Effector memory CD4-positive, alpha-beta T cell (primary cell): ENCODE results near the gene BMPER.

Experiments used
- DNase-seq, 3 donors: peaks; one replicate each; pipeline ENCODE4 v3.0.0-alpha.2; 2020
- H3K27ac ChIP-seq: 2 replicates; pipeline ENCODE4 v1.7.0; 2013; ENCODE audit warnings: mild to moderate bottlenecking, low read length, moderate library complexity; ENCODE audit not compliant: insufficient read depth, poor library complexity, severe bottlenecking
- H3K27me3 ChIP-seq: replicated peaks from 2 replicates; pipeline ENCODE4 v1.7.0; 2013; ENCODE audit warnings: mild to moderate bottlenecking, low read length; ENCODE audit not compliant: insufficient read depth, control insufficient read depth, poor library complexity, severe bottlenecking
- H3K36me3 ChIP-seq: 2 replicates; pipeline ENCODE4 v1.7.0; 2013; ENCODE audit warnings: mild to moderate bottlenecking, low read length, moderate library complexity; ENCODE audit not compliant: control insufficient read depth, insufficient read depth
- H3K4me1 ChIP-seq: 2 replicates; pipeline ENCODE4 v1.7.0; 2013; ENCODE audit warnings: low read length, mild to moderate bottlenecking; ENCODE audit not compliant: control insufficient read depth, insufficient read depth, poor library complexity, severe bottlenecking
- H3K4me3 ChIP-seq: 2 replicates; pipeline ENCODE4 v1.7.0; 2013; ENCODE audit warnings: low read length, low read depth, mild to moderate bottlenecking; ENCODE audit not compliant: insufficient read depth, poor library complexity, severe bottlenecking
- H3K9me3 ChIP-seq: 2 replicates; pipeline ENCODE4 v1.7.0; 2013; ENCODE audit warnings: mild to moderate bottlenecking, low read length, moderate library complexity; ENCODE audit not compliant: control insufficient read depth

BMPER gene

DNA sequence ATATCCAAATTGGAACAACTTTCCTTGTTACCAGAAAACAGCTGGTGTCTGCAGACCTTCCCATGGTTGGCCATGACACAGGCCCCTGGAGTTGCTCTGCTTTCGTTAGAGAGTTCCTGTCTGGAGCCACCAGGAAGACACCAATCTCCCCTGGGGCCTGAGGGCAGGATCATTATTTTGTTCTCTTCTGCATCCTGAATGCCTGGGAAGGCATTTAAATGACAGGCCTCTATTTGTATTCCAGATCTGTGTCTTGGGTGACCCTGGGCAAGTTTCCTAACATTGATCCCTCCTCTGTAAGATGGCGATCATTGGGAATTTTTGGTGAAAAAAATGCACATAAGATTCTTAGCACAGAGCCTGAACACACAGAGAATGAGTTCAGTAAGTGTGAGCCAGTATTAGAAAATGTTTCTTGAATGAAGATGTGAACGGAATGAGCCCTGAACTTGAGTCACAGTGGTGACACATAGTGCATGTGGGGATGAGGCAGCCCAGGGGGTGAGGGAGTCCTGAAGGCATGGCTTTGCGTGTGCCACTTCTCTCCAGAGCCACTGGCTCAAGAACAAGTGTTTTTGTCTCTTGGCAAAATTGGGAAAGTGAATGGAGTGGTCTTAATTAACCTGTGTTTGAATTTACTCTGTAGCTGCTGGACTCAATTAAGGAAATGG, 28.4 kb downstream of the BMPER start:
- no peak for DNase-seq
- no peaks in the 10 kb centered on the region for H3K9me3 ChIP-seq
- H3K4me3 ChIP-seq: no peak overlapping the region
- H3K36me3 ChIP-seq: no peaks in the 10 kb centered on the region
- no peaks in the 10 kb centered on the region for H3K4me1 ChIP-seq
- no peak overlapping the region for H3K27ac ChIP-seq
- no peaks in the 10 kb centered on the region for H3K27me3 ChIP-seq

DNA sequence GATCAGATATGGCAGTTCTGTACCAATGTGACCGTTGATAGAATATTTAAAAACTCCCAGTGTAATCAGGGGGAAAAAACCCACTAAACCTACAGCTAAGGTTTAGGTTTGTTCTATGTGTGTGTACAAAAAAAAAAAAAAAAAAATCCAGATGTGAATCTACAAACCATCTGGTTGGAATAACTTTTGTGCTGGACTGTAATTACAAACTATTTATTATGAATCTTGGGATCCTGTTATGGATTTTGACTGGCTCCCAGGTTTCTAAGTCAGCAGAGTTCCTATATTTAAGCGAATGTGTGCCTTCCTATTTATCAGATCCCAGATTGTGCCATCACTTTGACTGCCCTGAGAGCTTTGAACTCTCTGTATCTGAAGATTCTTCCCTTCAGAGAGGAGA, 29.1 kb downstream of the BMPER start:
- no peak overlapping the region for H3K4me3 ChIP-seq
- H3K9me3 ChIP-seq: no peaks in the 10 kb centered on the region
- no peaks in the 10 kb centered on the region for H3K4me1 ChIP-seq
- H3K27me3 ChIP-seq: no peaks in the 10 kb centered on the region
- no peak for DNase-seq
- no peak overlapping the region for H3K27ac ChIP-seq
- no peaks in the 10 kb centered on the region for H3K36me3 ChIP-seq

DNA sequence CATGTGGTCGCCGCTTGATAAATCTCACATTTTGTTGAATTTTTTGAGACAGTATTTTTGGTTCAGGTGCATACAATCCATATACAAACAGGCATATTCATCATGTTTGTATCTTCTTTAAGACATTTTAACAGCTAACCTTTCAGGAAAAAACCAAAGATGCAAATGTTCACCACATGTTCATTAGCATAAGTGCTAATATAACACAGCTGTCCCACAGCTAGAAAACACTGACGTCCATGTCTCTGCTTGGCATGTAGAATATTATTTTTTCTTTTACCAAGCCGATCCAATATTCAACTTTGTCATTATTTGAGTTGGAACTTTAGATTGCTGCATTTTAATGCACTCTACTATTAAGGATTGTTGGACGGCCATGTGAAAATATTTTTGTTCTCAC, 31.2 kb downstream of the BMPER start:
- Histone ChIP-seq H3K36me3 (no peaks in the 10 kb centered on the region), H3K9me3 (no peaks in the 10 kb centered on the region), H3K4me3 (no peak overlapping the region), H3K27me3 (no peaks in the 10 kb centered on the region), H3K4me1 (no peaks in the 10 kb centered on the region), H3K27ac (no peak overlapping the region)
- DNase-seq: no peak

DNA sequence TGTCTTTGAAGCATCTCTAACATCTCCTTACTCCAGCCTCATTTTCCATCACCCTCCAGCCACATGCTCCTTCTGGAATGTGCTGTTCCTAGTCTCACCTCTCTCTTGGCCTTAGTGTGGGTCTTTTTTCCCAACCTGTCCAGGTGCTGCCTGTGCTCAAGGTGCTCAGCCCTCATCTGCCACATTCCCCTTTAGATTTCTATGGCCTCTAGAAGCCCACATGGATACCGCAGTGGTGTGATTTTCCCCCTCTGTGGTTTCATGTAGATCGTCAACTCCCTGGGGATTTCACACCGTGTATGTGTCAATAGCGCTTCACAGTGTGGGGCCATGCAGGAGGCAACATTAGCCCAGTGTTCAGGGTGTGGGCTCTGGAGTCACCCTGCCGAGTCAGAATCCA, 32.5 kb downstream of the BMPER start:
- no peaks in the 10 kb centered on the region for H3K4me1 ChIP-seq
- no peak overlapping the region for H3K27ac ChIP-seq
- DNase-seq: no peak
- no peaks in the 10 kb centered on the region for H3K9me3 ChIP-seq
- H3K4me3 ChIP-seq: no peak overlapping the region
- no peaks in the 10 kb centered on the region for H3K36me3 ChIP-seq
- no peaks in the 10 kb centered on the region for H3K27me3 ChIP-seq

DNA sequence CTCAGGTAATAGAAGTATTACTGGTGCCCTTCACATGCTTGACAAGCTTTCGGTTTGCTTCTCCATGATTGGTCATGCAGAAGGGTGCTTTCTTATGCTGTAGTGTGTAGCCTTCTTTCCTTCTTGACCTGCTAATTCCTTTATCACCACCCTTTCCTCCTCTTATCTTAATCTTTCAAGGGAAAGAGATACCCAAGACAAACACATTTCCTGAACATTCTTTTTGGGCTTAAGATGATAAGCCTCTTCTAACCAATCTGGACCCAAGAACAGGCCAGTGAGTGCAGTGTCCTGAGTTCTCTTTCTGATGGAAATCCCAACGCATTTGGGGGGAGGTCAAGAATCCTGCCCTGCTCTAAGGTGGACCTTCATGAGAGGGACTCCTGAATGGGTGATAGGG, 33.8 kb downstream of the BMPER start:
- no peaks in the 10 kb centered on the region for H3K4me1 ChIP-seq
- no peaks in the 10 kb centered on the region for H3K27me3 ChIP-seq
- no peaks in the 10 kb centered on the region for H3K36me3 ChIP-seq
- H3K27ac ChIP-seq: no peak overlapping the region
- DNase-seq: no peak
- no peaks in the 10 kb centered on the region for H3K9me3 ChIP-seq
- H3K4me3 ChIP-seq: no peak overlapping the region

DNA sequence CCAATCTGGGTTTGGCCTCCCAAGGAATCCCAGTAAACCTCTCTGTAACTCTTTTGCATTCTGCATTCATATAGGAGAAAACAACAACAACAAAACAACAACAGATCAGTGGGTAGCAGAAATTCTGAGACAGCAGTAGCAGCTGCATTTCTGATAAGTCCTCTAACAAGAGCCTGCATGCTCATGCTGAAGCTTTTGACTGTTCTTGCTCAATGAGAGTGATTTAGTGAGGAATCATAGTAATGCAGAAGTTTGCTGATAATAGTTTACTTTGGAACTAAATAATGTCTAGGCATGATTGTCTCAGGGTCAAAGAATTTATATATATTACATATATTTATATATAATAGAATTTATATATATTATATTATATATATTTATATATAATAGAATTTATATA, 35.2 kb downstream of the BMPER start:
- DNase-seq: no peak
- no peak overlapping the region for H3K4me3 ChIP-seq
- no peaks in the 10 kb centered on the region for H3K4me1 ChIP-seq
- H3K27me3 ChIP-seq: no peaks in the 10 kb centered on the region
- H3K36me3 ChIP-seq: no peaks in the 10 kb centered on the region
- H3K9me3 ChIP-seq: no peaks in the 10 kb centered on the region
- H3K27ac ChIP-seq: no peak overlapping the region

DNA sequence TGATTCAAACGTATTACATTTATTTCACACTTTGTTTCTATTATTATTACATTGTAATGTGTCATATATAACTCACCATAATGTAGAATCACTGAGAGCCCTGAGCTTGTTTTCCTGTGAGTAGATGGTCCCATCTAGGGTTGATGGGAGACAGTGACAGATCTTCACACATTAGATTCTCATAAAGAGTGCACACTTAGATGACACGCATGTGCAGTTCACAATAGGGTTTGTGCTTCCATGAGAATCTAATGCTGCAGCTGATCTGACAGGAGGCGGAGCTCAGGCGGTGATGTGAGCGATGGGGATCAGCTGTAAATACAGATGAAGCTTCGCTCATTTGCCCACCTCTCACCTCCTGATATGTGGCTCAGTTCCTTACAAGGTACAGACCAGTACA, 36.1 kb downstream of the BMPER start:
- H3K27me3 ChIP-seq: no peaks in the 10 kb centered on the region
- no peak for DNase-seq
- H3K36me3 ChIP-seq: no peaks in the 10 kb centered on the region
- no peak overlapping the region for H3K27ac ChIP-seq
- no peaks in the 10 kb centered on the region for H3K9me3 ChIP-seq
- no peak overlapping the region for H3K4me3 ChIP-seq
- H3K4me1 ChIP-seq: no peaks in the 10 kb centered on the region

DNA sequence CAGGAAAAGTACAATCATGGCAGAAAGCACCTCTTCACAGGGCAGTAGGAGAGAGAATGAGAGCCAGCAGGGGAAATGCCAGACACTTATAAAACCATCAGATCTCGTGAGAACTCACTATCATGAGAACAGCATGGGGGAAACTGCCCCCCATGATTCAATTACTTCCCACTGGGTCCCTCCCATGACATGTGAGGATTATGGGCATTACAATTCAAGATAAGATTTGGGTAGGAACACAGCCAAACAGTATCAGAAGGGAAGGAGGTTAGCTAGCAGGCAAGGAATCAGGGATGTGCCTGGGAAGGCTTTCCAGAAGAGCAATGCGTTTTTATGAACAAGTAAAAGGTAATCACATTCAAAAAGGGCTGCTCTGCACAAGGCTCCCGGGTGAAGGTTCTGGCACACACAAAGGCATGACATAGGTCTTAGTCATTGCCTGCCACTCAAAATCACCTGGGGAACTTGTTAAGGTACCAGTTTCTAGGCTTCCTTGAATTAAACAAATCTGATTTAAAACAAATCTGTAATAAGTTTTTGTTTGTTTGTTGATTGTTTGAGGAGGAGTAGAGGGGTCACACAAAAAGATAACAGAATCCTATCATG, 40.9 kb downstream of the BMPER start:
- no peak overlapping the region for H3K4me3 ChIP-seq
- H3K4me1 ChIP-seq: no peaks in the 10 kb centered on the region
- H3K36me3 ChIP-seq: no peaks in the 10 kb centered on the region
- H3K9me3 ChIP-seq: no peaks in the 10 kb centered on the region
- no peak overlapping the region for H3K27ac ChIP-seq
- no peak for DNase-seq
- H3K27me3 ChIP-seq: no peaks in the 10 kb centered on the region

DNA sequence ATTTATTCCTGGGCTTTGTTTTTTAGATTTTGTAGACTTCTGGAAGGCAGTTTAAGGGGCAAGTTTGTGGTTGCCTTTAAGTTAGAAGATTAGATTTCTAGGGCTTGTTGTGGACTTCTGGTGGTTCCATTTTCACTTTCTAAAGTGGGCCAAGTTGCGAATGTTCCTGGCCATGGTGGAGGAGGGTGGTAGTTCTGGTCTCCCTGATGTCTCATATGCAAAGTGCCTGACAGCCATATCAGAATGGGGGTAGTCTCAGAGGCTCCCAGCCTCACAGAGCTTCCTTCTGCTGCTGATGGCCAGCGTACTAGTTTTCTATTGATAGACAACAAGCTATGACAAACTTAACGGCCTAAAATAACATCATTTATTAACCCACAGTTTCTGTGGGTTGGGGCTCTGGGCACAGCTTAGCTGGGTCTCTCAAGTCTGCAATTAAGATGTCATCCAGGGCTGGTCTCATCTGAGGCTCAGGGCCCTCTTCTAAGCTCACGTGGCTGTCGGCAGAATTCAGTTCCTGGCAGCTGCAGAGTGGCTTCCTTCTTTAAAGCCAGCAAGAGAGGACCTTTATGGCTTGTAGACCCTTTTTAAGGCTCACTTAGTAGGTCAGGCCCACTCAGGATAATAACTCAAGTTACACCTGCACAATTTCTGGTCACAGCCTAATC, 44.8 kb downstream of the BMPER start:
- DNase-seq: no peak
- Histone ChIP-seq H3K4me3 (no peak overlapping the region), H3K4me1 (no peaks in the 10 kb centered on the region), H3K27ac (no peak overlapping the region), H3K27me3 (no peaks in the 10 kb centered on the region), H3K36me3 (no peaks in the 10 kb centered on the region), H3K9me3 (no peaks in the 10 kb centered on the region)

DNA sequence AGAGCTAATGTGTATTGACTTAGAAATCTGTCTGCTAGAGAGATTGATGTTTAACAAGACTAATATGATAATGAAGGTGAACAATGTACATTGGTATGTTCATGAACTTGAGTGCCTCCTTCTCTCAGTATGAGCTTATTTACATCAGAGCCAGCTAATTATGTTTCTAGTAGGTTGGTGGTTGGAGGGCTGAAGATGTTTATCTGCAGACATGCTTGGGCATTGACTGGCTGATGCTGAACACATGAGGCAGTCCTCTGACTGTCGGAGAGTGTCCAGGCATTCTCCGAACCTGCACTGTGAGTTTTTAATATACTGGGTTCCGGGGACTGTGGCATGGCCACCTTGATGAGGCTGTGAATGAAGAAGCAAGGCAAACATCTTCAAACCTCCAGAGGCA, 47.5 kb downstream of the BMPER start:
- H3K27ac ChIP-seq: no peak overlapping the region

More for the DNA sequence above, 47.5 kb downstream of the BMPER start:
- Histone ChIP-seq H3K4me3 (no peak overlapping the region), H3K9me3 (no peaks in the 10 kb centered on the region), H3K4me1 (no peaks in the 10 kb centered on the region), H3K36me3 (no peaks in the 10 kb centered on the region), H3K27me3 (no peaks in the 10 kb centered on the region)
- DNase-seq: no peak
